Bronchial epithelial cell (primary cell): ENCODE data around the gene BAG3. TPM values are rescaled to one million over a fixed set of nuclear protein-coding genes. Genes with fewer than 3 reads are reported as not detected.

ENCODE experiments used
- DNase-seq: peaks from one replicate; pipeline ENCODE4 v3.0.0-alpha.2; 2010; ENCODE audit warnings: low read depth
- FAIRE-seq: peaks from 2 replicates; lab custom pipeline; 2011; peaks lifted over from hg19 to GRCh38; lab: Jason Lieb, UNC
- H3K27me3 ChIP-seq: 2 replicates; pipeline ENCODE4 v1.5.1; 2011; ENCODE audit warnings: low read length; ENCODE audit not compliant: control insufficient read depth, insufficient read depth
- H3K36me3 ChIP-seq: 2 replicates; pipeline ENCODE4 v1.5.1; 2011; ENCODE audit warnings: low read length; ENCODE audit not compliant: control insufficient read depth, insufficient read depth
- H3K4me3 ChIP-seq: 2 replicates; pipeline ENCODE4 v1.5.1; 2011; ENCODE audit warnings: mild to moderate bottlenecking, low read depth, low read length, control low read depth
- CTCF ChIP-seq: IDR thresholded peaks from 2 replicates; pipeline ENCODE4 v1.5.1; 2011; ENCODE audit warnings: mild to moderate bottlenecking, moderate library complexity, low read length, control low read depth, inconsistent platforms; ENCODE audit not compliant: insufficient read depth, severe bottlenecking
- total RNA-seq: library from RNA; depleted of rRNA; stranded (reverse); fragments of >200 nt; gene quantifications from 2 replicates; pipeline ENCODE4 v1.2.1, GENCODE V29; 2014

The BAG3 gene
- total RNA-seq, 1 donor from 2014 or later = 7.1 TPM

- Histone ChIP-seq H3K36me3 (peaks cover 10% of the 10 kb centered on the region), H3K4me3 (no peak overlapping the region), H3K27me3 (no peaks in the 10 kb centered on the region)
- TF ChIP-seq CTCF = no peak
- no peak for DNase-seq
- FAIRE-seq = no peak
These were observed 12.9 kb downstream of the BAG3 start for GRCh38 chr10:119663866-119664698.

- no peak for TF ChIP-seq CTCF
- Histone ChIP-seq H3K4me3 (no peak overlapping the region), H3K27me3 (no peaks in the 10 kb centered on the region), H3K36me3 (peaks cover 14% of the 10 kb centered on the region)
- DNase-seq = no peak
- FAIRE-seq = no peak
These were observed 14.9 kb downstream of the BAG3 start for GRCh38 chr10:119665901-119666708.

GRCh38 chr10:119666709-119667004 is 15.5 kb downstream of the BAG3 start:
- DNase-seq = no peak
- no peaks in the 10 kb centered on the region for H3K27me3 ChIP-seq
- no peak overlapping the region for H3K4me3 ChIP-seq
- FAIRE-seq = no peak
- H3K36me3 ChIP-seq = peaks cover 15% of the 10 kb centered on the region
- no peak for TF ChIP-seq CTCF

GRCh38 chr10:119667562-119668328 is 16.6 kb downstream of the BAG3 start:
- Histone ChIP-seq H3K27me3 (no peaks in the 10 kb centered on the region), H3K36me3 (peaks cover 19% of the 10 kb centered on the region), H3K4me3 (no peak overlapping the region)
- no peak for TF ChIP-seq CTCF
- DNase-seq (peak; percentile 96), FAIRE-seq (peak; percentile 96)

- Histone ChIP-seq H3K27me3 (no peaks in the 10 kb centered on the region), H3K4me3 (no peak overlapping the region), H3K36me3 (peaks cover 26% of the 10 kb centered on the region)
- FAIRE-seq (no peak), DNase-seq (no peak)
- TF ChIP-seq CTCF = no peak
These were observed 17.3 kb downstream of the BAG3 start for GRCh38 chr10:119668461-119668860.
